OCI-LY7 (cell line): ENCODE data around the gene STK4. TPM values are rescaled to one million over a fixed set of nuclear protein-coding genes. Genes with fewer than 3 reads are reported as not detected.

Source experiments
- BruUV-seq: library from RNA; stranded (reverse); fragments of 400-500 nt; replicated peaks from 2 replicates; lab custom pipeline; 2021; lab: Mats Ljungman, UMichigan
- CTCF ChIA-PET: fragments of 300-600 bp; sonication (Branson Sonifier 250); formaldehyde crosslinking; loops from one replicate; lab custom pipeline; 2022; ENCODE audit warnings: antibody characterized with exemption; ENCODE audit not compliant: unreplicated experiment; lab: Charles Lee
- POLR2A ChIA-PET: fragments of 300-600 bp; sonication (Branson Sonifier 250); formaldehyde crosslinking; loops from one replicate; lab custom pipeline; 2022; ENCODE audit warnings: antibody characterized with exemption; lab: Charles Lee
- DNase-seq: peaks from one replicate; pipeline ENCODE4 v3.0.0-alpha.2; 2015; ENCODE audit warnings: low spot score
- H2AFZ ChIP-seq: fragments of 200-600 bp; sonication (generic), shearing (Covaris generic); 2 replicates; pipeline ENCODE4 v1.6.1; 2014; ENCODE audit warnings: mild to moderate bottlenecking, antibody characterized with exemption, low read length, moderate library complexity
- H3K27ac ChIP-seq: fragments of 200-600 bp; sonication (generic); 2 replicates; pipeline ENCODE4 v1.5.1; 2014; ENCODE audit warnings: mixed run types, low read depth, mild to moderate bottlenecking, moderate library complexity, low read length, inconsistent platforms; ENCODE audit not compliant: poor library complexity, severe bottlenecking
- H3K36me3 ChIP-seq: fragments of 200-600 bp; sonication (generic); 2 replicates; pipeline ENCODE4 v1.6.1; 2014; ENCODE audit warnings: mild to moderate bottlenecking, antibody characterized with exemption, low read length, moderate library complexity, mixed read lengths; ENCODE audit not compliant: insufficient read depth
- H3K4me1 ChIP-seq: fragments of 200-600 bp; sonication (generic); 2 replicates; pipeline ENCODE4 v1.5.1; 2014; ENCODE audit warnings: mild to moderate bottlenecking, low read length; ENCODE audit not compliant: insufficient read depth, poor library complexity, severe bottlenecking
- H3K4me2 ChIP-seq: fragments of 200-600 bp; sonication (generic); 2 replicates; pipeline ENCODE4 v1.6.1; 2014; ENCODE audit warnings: mild to moderate bottlenecking, low read length
- H3K4me3 ChIP-seq: fragments of 200-600 bp; sonication (generic); 2 replicates; pipeline ENCODE4 v1.5.1; 2014; ENCODE audit warnings: mild to moderate bottlenecking, low read depth, low read length; ENCODE audit not compliant: poor library complexity, severe bottlenecking
- H3K79me2 ChIP-seq: fragments of 200-600 bp; sonication (generic); 2 replicates; pipeline ENCODE4 v1.6.1; 2016; ENCODE audit warnings: low read depth, mild to moderate bottlenecking, low read length, moderate library complexity, mixed read lengths; ENCODE audit not compliant: insufficient read depth
- H3K9me2 ChIP-seq: fragments of 200-600 bp; sonication (generic); 2 replicates; pipeline ENCODE4 v1.6.1; 2016; ENCODE audit warnings: mild to moderate bottlenecking, low read length, mixed read lengths; ENCODE audit not compliant: insufficient read depth
- H3K9me3 ChIP-seq: fragments of 200-600 bp; sonication (generic); 2 replicates; pipeline ENCODE4 v1.6.1; 2014; ENCODE audit warnings: mild to moderate bottlenecking, mixed run types, low read length, mixed read lengths
- H4K20me1 ChIP-seq: fragments of 200-600 bp; sonication (generic); 2 replicates; pipeline ENCODE4 v1.6.1; 2014; ENCODE audit warnings: mild to moderate bottlenecking, antibody characterized with exemption, low read length, moderate library complexity, mixed read lengths; ENCODE audit not compliant: insufficient read depth
- EZH2phosphoT487 ChIP-seq: fragments of 200-600 bp; sonication (generic); IDR thresholded peaks from 2 replicates; pipeline ENCODE4 v1.6.1; 2018; ENCODE audit warnings: low read depth, borderline replicate concordance, mild to moderate bottlenecking, mixed run types, antibody characterized with exemption, low read length, moderate library complexity, mixed read lengths
- intact Hi-C: fragments of 100-400 bp; cut with micrococcal nuclease; formaldehyde crosslinking; loops from one replicate; pipeline ENCODE4 v1.10.0; 2022; ENCODE audit not compliant: unreplicated experiment
- total RNA-seq, 2 experiments: library from RNA; depleted of rRNA in 1 of 2; stranded (reverse); fragments of >200 nt in 1 of 2; shearing (Covaris generic) in 1 of 2; gene quantifications; 2 replicates each; pipeline ENCODE4 v1.2.3, GENCODE V29; 2014 to 2022
- TF ChIP-seq, protein P1 (sequence below): fragments of 200-600 bp; sonication (generic); conservative IDR thresholded peaks from 2 replicates; pipeline ENCODE4 v1.5.1; 2014; ENCODE audit warnings: mild to moderate bottlenecking, antibody characterized with exemption, low read length, moderate library complexity, mixed read lengths

The STK4 gene
- total RNA-seq, 2 experiments from 2014 or later, result 67.9 to 140 TPM

DNA sequence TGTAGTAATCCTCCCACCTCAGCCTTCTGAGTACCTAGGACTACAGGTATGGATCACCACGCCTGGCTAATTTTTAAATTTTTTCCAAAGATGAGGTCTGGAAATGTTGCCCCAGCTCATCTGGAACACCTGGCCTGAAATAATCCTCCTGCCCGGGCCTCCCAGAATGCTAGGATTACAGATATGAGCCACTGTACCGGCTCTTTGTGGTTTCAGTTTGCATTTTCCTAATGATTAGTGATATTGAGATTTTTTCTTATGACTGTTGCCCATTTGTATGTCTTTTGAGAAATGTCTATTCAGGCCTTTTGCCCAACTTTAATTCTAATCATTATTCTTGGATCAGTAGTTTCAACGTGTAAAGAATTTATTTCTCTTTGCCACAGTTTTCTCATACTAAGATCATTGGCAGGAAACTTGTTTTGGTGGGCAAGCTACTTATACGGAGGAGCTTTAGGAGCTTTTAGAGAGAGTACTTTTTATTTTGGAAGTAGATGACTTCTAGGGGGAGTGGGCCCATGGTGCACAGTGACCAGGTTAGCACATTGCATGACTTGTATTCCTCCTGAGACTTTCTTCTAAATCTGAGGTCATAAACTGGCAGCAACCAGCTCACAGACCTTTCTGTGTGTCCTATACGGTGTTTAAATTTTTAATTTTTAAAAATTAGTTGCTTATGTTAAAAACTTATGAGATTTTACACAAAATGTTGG lies 62.3 kb downstream of the STK4 start:
- H3K9me2 ChIP-seq, result no peaks in the 10 kb centered on the region
- no peak overlapping the region for H3K27ac ChIP-seq
- peaks cover 97% of the 10 kb centered on the region for H3K36me3 ChIP-seq
- no peak overlapping the region for H3K4me2 ChIP-seq
- DNase-seq, result no peak
- TF ChIP-seq EZH2phosphoT487, result no peak
- TF ChIP-seq, protein P1, sequence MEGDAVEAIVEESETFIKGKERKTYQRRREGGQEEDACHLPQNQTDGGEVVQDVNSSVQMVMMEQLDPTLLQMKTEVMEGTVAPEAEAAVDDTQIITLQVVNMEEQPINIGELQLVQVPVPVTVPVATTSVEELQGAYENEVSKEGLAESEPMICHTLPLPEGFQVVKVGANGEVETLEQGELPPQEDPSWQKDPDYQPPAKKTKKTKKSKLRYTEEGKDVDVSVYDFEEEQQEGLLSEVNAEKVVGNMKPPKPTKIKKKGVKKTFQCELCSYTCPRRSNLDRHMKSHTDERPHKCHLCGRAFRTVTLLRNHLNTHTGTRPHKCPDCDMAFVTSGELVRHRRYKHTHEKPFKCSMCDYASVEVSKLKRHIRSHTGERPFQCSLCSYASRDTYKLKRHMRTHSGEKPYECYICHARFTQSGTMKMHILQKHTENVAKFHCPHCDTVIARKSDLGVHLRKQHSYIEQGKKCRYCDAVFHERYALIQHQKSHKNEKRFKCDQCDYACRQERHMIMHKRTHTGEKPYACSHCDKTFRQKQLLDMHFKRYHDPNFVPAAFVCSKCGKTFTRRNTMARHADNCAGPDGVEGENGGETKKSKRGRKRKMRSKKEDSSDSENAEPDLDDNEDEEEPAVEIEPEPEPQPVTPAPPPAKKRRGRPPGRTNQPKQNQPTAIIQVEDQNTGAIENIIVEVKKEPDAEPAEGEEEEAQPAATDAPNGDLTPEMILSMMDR, result no peak
- intact Hi-C loops, result no loop called here
- ChIA-PET POLR2A (interaction anchor here (1.0 to 1.1 kb wide), 2 partner anchors 12 to 25 kb away, joined by 3 read pairs; no protein-coding TSS in a partner anchor), CTCF (interaction anchor here (0.5 kb wide), 1 partner anchor 57 kb away, joined by 3 read pairs; no protein-coding TSS in a partner anchor)
- H3K4me1 ChIP-seq, result peaks cover 14% of the 10 kb centered on the region
- no peak overlapping the region for H3K4me3 ChIP-seq
- peaks cover 7% of the 10 kb centered on the region; the same call in 1 of the 2 replicates for H3K9me3 ChIP-seq
- peaks cover 31% of the 10 kb centered on the region; the same call in 1 of the 2 replicates for H3K79me2 ChIP-seq
- BruUV-seq, result no TSS peak
- H2AFZ ChIP-seq, result no peak overlapping the region
- no peaks in the 10 kb centered on the region for H4K20me1 ChIP-seq

DNA sequence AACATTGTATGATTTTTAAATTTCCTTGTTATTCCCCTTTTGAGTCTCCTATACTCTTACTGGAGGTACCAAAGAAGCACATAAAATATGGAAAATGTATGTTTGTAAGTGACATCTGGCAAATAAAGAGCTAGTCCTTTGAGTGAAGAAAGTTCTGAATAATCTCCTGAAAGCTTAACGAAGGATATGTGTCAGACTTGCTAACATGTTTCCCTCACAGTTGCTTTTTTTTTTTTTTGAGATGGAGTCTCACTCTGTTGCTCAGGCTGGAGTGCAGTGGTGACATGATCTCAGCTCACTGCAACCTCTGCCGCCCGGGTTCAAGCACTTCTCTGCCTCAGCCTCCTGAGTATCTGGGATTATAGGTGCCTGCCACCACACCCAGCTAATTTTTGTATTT lies 63.6 kb downstream of the STK4 start:
- intact Hi-C loops, result no loop called here
- peaks cover 96% of the 10 kb centered on the region for H3K36me3 ChIP-seq
- CTCF ChIA-PET, result no interaction called here
- peaks cover 27% of the 10 kb centered on the region for H3K4me1 ChIP-seq
- peaks cover 7% of the 10 kb centered on the region; the same call in 1 of the 2 replicates for H3K9me3 ChIP-seq
- no peak overlapping the region for H3K27ac ChIP-seq
- peaks cover 44% of the 10 kb centered on the region; the same call in 1 of the 2 replicates for H3K79me2 ChIP-seq
- no peak for DNase-seq
- POLR2A ChIA-PET, result interaction anchor here (0.7 to 1.1 kb wide), 3 partner anchors 8 to 51 kb away, joined by 3 read pairs; no protein-coding TSS in a partner anchor
- H3K4me3 ChIP-seq, result no peak overlapping the region
- H2AFZ ChIP-seq, result no peak overlapping the region
- TF ChIP-seq EZH2phosphoT487, result no peak
- TF ChIP-seq, protein P1, result no peak
- no TSS peak for BruUV-seq
- H3K9me2 ChIP-seq, result no peaks in the 10 kb centered on the region
- no peaks in the 10 kb centered on the region for H4K20me1 ChIP-seq
- no peak overlapping the region for H3K4me2 ChIP-seq

DNA sequence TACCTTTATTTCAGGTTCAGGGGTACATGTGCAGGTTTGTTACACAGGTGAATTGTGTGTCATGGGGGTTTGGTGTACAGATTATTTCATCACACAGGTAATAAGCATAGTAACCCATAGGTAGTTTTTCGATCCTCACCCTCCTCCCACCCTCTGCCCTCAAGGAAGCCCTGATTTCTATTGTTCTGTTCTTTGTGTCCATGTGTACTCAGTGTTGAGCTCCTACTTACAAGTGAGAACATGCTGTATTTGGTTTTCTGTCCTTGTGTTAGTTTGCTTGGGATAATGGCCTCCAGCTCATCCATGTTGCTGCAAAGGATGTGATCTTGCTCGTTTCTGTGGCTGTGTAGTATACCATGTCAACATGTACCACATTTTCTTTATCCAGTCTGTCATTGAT lies 66.0 kb downstream of the STK4 start:
- Histone ChIP-seq H3K4me1 (peaks cover 40% of the 10 kb centered on the region), H3K27ac (no peak overlapping the region), H3K9me3 (peaks cover 7% of the 10 kb centered on the region; the same call in 1 of the 2 replicates), H3K4me3 (no peak overlapping the region), H3K4me2 (peak overlapping the region; percentile 27), H4K20me1 (no peaks in the 10 kb centered on the region; the same call in 1 of the 2 replicates), H3K36me3 (peaks cover 95% of the 10 kb centered on the region), H2AFZ (no peak overlapping the region), H3K79me2 (peaks cover 68% of the 10 kb centered on the region; the same call in 1 of the 2 replicates), H3K9me2 (no peaks in the 10 kb centered on the region)
- POLR2A ChIA-PET, result no interaction called here
- CTCF ChIA-PET, result no interaction called here
- intact Hi-C loops, result no loop called here
- TF ChIP-seq EZH2phosphoT487, result no peak
- TF ChIP-seq, protein P1, result no peak
- no TSS peak for BruUV-seq
- no peak for DNase-seq
